AG04450 (cell line): ENCODE measurements around the gene TMEM273. TPM values are rescaled to one million over a fixed set of nuclear protein-coding genes. Genes with fewer than 3 reads are reported as not detected.

Source experiments
- CTCF ChIA-PET: fragments of 300-600, 350-600 bp; formaldehyde crosslinking; extraction: SDS; loops from one replicate; lab custom pipeline; 2022; ENCODE audit warnings: antibody characterized with exemption, inconsistent platforms; lab: Charles Lee
- POLR2A ChIA-PET: fragments of 350-600 bp; formaldehyde crosslinking; extraction: SDS; loops from one replicate; lab custom pipeline; 2021; ENCODE audit warnings: antibody characterized with exemption, inconsistent platforms; lab: Yijun Ruan, JAX
- DNase-seq: peaks from one replicate; pipeline ENCODE4 v3.0.0-alpha.2; 2011; ENCODE audit warnings: low read depth, low spot score
- H3K27ac ChIP-seq: one replicate; pipeline ENCODE4 v1.5.1; 2012; ENCODE audit warnings: low read depth, low read length, control low read depth
- H3K27me3 ChIP-seq: one replicate; pipeline ENCODE4 v1.6.0; 2012; ENCODE audit warnings: low read length; ENCODE audit not compliant: control insufficient read depth, insufficient read depth
- H3K4me3 ChIP-seq: 2 replicates; pipeline ENCODE4 v1.5.1; 2011; ENCODE audit warnings: mild to moderate bottlenecking, low read depth, low read length, control low read depth
- H3K9me3 ChIP-seq: 2 replicates; pipeline ENCODE4 v1.5.1; 2012; ENCODE audit warnings: low read length; ENCODE audit not compliant: control insufficient read depth, insufficient read depth
- CTCF ChIP-seq: IDR thresholded peaks from 2 replicates; pipeline ENCODE4 v1.5.1; 2011; ENCODE audit warnings: low read depth, low read length, control low read depth, inconsistent platforms
- polyA plus RNA-seq: library from polyadenylated mRNA; depleted of rRNA; stranded (reverse); fragments of >200 nt; gene quantifications from 2 replicates; pipeline ENCODE4 v1.2.3, GENCODE V29; 2011

The TMEM273 gene
- polyA plus RNA-seq, 1 experiment, result not detected

GRCh38 chr10:49123981-49124950 is 63.9 kb downstream of the TMEM273 start:
- Histone ChIP-seq H3K27me3 (peaks cover 9% of the 10 kb centered on the region), H3K9me3 (no peaks in the 10 kb centered on the region), H3K27ac (no peak overlapping the region), H3K4me3 (no peak overlapping the region)
- DNase-seq, result no peak
- no peak for TF ChIP-seq CTCF
- CTCF ChIA-PET, result interaction anchor here (1.2 kb wide), 1 partner anchor 37 kb away, joined by 5 read pairs; no protein-coding TSS in a partner anchor
- POLR2A ChIA-PET, result no interaction called here

DNA sequence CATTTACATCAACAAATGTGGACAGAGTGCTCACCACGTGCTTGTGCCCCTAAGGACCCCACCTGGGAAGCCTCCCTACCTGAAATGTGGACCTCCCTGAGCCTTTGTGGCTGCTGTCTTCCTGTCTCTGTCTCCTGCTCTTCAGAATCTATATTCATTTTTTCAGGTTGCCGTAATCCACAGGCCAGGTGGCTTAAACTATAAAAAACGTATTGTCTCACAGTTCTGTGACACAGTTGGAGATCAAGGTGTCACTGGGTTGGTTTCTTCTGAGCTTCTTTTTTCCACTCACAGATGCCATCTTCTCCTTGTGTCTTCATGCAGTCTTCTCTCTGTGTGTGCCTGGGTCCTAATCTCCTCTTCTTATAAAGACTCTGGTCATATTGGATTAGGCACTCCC is 67.3 kb downstream of the TMEM273 start:
- no peak overlapping the region for H3K27ac ChIP-seq
- DNase-seq, result no peak
- CTCF ChIA-PET, result interaction anchor here (1.1 kb wide), 1 partner anchor 43 kb away, joined by 3 read pairs; no protein-coding TSS in a partner anchor
- POLR2A ChIA-PET, result no interaction called here
- H3K27me3 ChIP-seq, result peaks cover 15% of the 10 kb centered on the region
- no peak for TF ChIP-seq CTCF
- H3K9me3 ChIP-seq, result no peaks in the 10 kb centered on the region
- H3K4me3 ChIP-seq, result no peak overlapping the region

DNA sequence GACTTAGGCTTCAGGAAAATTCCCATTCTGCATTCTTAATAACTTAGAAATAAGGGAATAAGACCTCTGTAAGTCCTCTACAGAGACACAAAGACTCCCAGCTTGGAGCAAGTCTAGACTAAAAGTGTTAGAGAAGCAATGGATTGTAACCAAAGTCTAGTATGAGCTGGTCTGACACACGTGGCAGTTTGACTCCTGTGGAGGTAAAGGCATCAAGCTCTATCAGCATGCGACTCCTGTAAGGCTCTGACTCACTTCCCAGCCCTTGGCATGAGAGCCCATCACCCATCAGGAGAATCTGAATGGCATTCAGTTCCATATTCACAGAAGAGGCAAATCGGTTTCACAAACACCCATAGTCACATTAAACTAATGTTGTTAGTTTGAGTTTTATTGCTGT is 68.4 kb downstream of the TMEM273 start:
- Histone ChIP-seq H3K9me3 (no peaks in the 10 kb centered on the region; the same call in 1 of the 2 replicates), H3K27ac (no peak overlapping the region), H3K27me3 (peaks cover 16% of the 10 kb centered on the region), H3K4me3 (no peak overlapping the region)
- POLR2A ChIA-PET, result no interaction called here
- CTCF ChIA-PET, result no interaction called here
- no peak for DNase-seq
- no peak for TF ChIP-seq CTCF

- POLR2A ChIA-PET, result no interaction called here
- CTCF ChIA-PET, result no interaction called here
- no peak for DNase-seq
- H3K4me3 ChIP-seq, result no peak overlapping the region
- no peaks in the 10 kb centered on the region; the same call in 1 of the 2 replicates for H3K9me3 ChIP-seq
- TF ChIP-seq CTCF, result no peak
- peaks cover 13% of the 10 kb centered on the region for H3K27me3 ChIP-seq
- H3K27ac ChIP-seq, result no peak overlapping the region
Measured at GRCh38 chr10:49118430-49119074, 69.6 kb downstream of the TMEM273 start.
